ENCODE results near the gene GRK2. TPM values are rescaled to one million over a fixed set of nuclear protein-coding genes. Genes with fewer than 3 reads are reported as not detected.
A peak's percentile ranks its signal among the peaks of the same experiment; 100 is the strongest.
"Not testable (repeated sequence)": the region's sequence is repeated elsewhere in the genome, so short reads cannot be mapped to it uniquely, and the experiment has no call there.

GRK2 gene
- total RNA-seq, 1 donor from 2014 or later, result 53.8 TPM

- DNase-seq, result no peak
- H3K27ac ChIP-seq (replicated peaks), result no peak overlapping the region
Observed at GRCh38 chr11:67255864-67256263, 10.4 kb upstream of the GRK2 start.

GRCh38 chr11:67256477-67257135 lies 9.7 kb upstream of the GRK2 start:
- intact Hi-C loops (cut with micrococcal nuclease), result no loop called here
- Histone ChIP-seq H3K27me3 (ENCODE audit: low read depth) (no peaks in the 10 kb centered on the region), H3K36me3 (peaks cover 58% of the 10 kb centered on the region), H3K4me1 (peaks cover 8% of the 10 kb centered on the region), H3K27ac (replicated peaks) (no peak overlapping the region), H3K9me3 (replicated peaks) (no peaks in the 10 kb centered on the region), H3K4me3 (no peak overlapping the region)
- no peak for DNase-seq
- no peak for TF ChIP-seq CTCF (IDR thresholded peaks at IDR 0.05; ENCODE audit: borderline replicate concordance)

More at GRCh38 chr11:67255864-67256263, 10.4 kb upstream of the GRK2 start:
- no peaks in the 10 kb centered on the region for H3K27me3 ChIP-seq (ENCODE audit: low read depth)
- H3K36me3 ChIP-seq, result peaks cover 66% of the 10 kb centered on the region
- peaks cover under 1% of the 10 kb centered on the region for H3K4me1 ChIP-seq
- H3K9me3 ChIP-seq (replicated peaks), result no peaks in the 10 kb centered on the region
- no peak overlapping the region for H3K4me3 ChIP-seq
- intact Hi-C loops (cut with micrococcal nuclease), result no loop called here
- no peak for TF ChIP-seq CTCF (IDR thresholded peaks at IDR 0.05; ENCODE audit: borderline replicate concordance)

- no peaks in the 10 kb centered on the region for H3K9me3 ChIP-seq (replicated peaks)
- intact Hi-C loops (cut with micrococcal nuclease), result loop anchor here (5.0 kb wide), 1 partner anchor 57 kb away; no protein-coding TSS in a partner anchor
Observed at GRCh38 chr11:67260406-67260805, 5.9 kb upstream of the GRK2 start.

GRCh38 chr11:67260885-67261639 lies 5.2 kb upstream of the GRK2 start:
- peak; percentile 71 for DNase-seq
- intact Hi-C loops (cut with micrococcal nuclease), result loop anchor here (5.0 kb wide), 1 partner anchor 56 kb away; no protein-coding TSS in a partner anchor

More at GRCh38 chr11:67260406-67260805, 5.9 kb upstream of the GRK2 start:
- Histone ChIP-seq H3K4me3 (no peak overlapping the region), H3K27ac (replicated peaks) (no peak overlapping the region), H3K4me1 (peaks cover 24% of the 10 kb centered on the region), H3K27me3 (ENCODE audit: low read depth) (no peaks in the 10 kb centered on the region), H3K36me3 (peaks cover 20% of the 10 kb centered on the region)
- no peak for TF ChIP-seq CTCF (IDR thresholded peaks at IDR 0.05; ENCODE audit: borderline replicate concordance)
- no peak for DNase-seq

GRCh38 chr11:67261640-67261945 lies 4.7 kb upstream of the GRK2 start:
- H3K36me3 ChIP-seq, result peaks cover 8% of the 10 kb centered on the region
- H3K4me3 ChIP-seq, result peak overlapping the region; percentile 62
- intact Hi-C loops (cut with micrococcal nuclease), result loop anchor here (5.0 kb wide), 1 partner anchor 56 kb away; no protein-coding TSS in a partner anchor
- no peak overlapping the region for H3K27ac ChIP-seq (replicated peaks)
- H3K27me3 ChIP-seq (ENCODE audit: low read depth), result no peaks in the 10 kb centered on the region
- no peak for TF ChIP-seq CTCF (IDR thresholded peaks at IDR 0.05; ENCODE audit: borderline replicate concordance)
- H3K9me3 ChIP-seq (replicated peaks), result no peaks in the 10 kb centered on the region
- no peak for DNase-seq
- peaks cover 30% of the 10 kb centered on the region for H3K4me1 ChIP-seq

More at GRCh38 chr11:67260885-67261639, 5.2 kb upstream of the GRK2 start:
- not testable (repeated sequence) for H3K9me3 ChIP-seq (replicated peaks); H3K27me3 ChIP-seq (ENCODE audit: low read depth); H3K27ac ChIP-seq (replicated peaks)
- peaks cover 14% of the 10 kb centered on the region for H3K36me3 ChIP-seq
- peaks cover 29% of the 10 kb centered on the region for H3K4me1 ChIP-seq
- peak overlapping the region; percentile 62 for H3K4me3 ChIP-seq
